Measurements from ENCODE around the gene SMIM14.
"Not testable (repeated sequence)": the region's sequence is repeated elsewhere in the genome, so short reads cannot be mapped to it uniquely, and the experiment has no call there.

The SMIM14 gene

GRCh38 chr4:39642885-39643552 is 4.4 kb upstream of the SMIM14 start:
- no peak for DNase-seq (ENCODE audit: low spot score)

GRCh38 chr4:39641451-39641850 is 2.8 kb upstream of the SMIM14 start:
- no peak for DNase-seq (ENCODE audit: low spot score)

- peak; percentile 64 for DNase-seq (ENCODE audit: low spot score)
Measured at GRCh38 chr4:39637586-39638353, 895 bp downstream of the SMIM14 start.

GRCh38 chr4:39637221-39637585 is 1.5 kb downstream of the SMIM14 start:
- DNase-seq (ENCODE audit: low spot score), result no peak

- peak; percentile 14 for DNase-seq (ENCODE audit: low spot score)
Measured at GRCh38 chr4:39636531-39637184, 2.0 kb downstream of the SMIM14 start.

- peak; percentile 40 for DNase-seq (ENCODE audit: low spot score)
Measured at GRCh38 chr4:39635023-39635422, 3.6 kb downstream of the SMIM14 start.

- DNase-seq (ENCODE audit: low spot score), result no peak
Measured at GRCh38 chr4:39631700-39632079, 7.0 kb downstream of the SMIM14 start.

- no peak for DNase-seq (ENCODE audit: low spot score)
Measured at GRCh38 chr4:39627413-39627812, 11.3 kb downstream of the SMIM14 start.

- no peak for DNase-seq (ENCODE audit: low spot score)
Measured at GRCh38 chr4:39626913-39627312, 11.8 kb downstream of the SMIM14 start.

GRCh38 chr4:39626261-39626660 is 12.4 kb downstream of the SMIM14 start:
- DNase-seq (ENCODE audit: low spot score), result no peak

GRCh38 chr4:39621582-39621981 is 17.1 kb downstream of the SMIM14 start:
- peak; percentile 42 for DNase-seq (ENCODE audit: low spot score)

GRCh38 chr4:39620551-39621313 is 17.9 kb downstream of the SMIM14 start:
- DNase-seq (ENCODE audit: low spot score), result no peak

GRCh38 chr4:39617534-39617933 is 21.1 kb downstream of the SMIM14 start:
- no peak for DNase-seq (ENCODE audit: low spot score)

GRCh38 chr4:39616651-39617050 is 22.0 kb downstream of the SMIM14 start:
- DNase-seq (ENCODE audit: low spot score), result no peak

GRCh38 chr4:39616112-39616511 is 22.6 kb downstream of the SMIM14 start:
- not testable (repeated sequence) for DNase-seq (ENCODE audit: low spot score)

GRCh38 chr4:39614487-39615162 is 24.0 kb downstream of the SMIM14 start:
- DNase-seq (ENCODE audit: low spot score), result peak; percentile 25

- DNase-seq (ENCODE audit: low spot score), result peak; percentile 45
Measured at GRCh38 chr4:39613093-39613656, 25.5 kb downstream of the SMIM14 start.

- DNase-seq (ENCODE audit: low spot score), result peak; percentile 63
Measured at GRCh38 chr4:39609454-39609931, 29.2 kb downstream of the SMIM14 start.

- no peak for DNase-seq (ENCODE audit: low spot score)
Measured at GRCh38 chr4:39608451-39608850, 30.2 kb downstream of the SMIM14 start.

GRCh38 chr4:39606747-39607146 is 31.9 kb downstream of the SMIM14 start:
- DNase-seq (ENCODE audit: low spot score), result no peak

GRCh38 chr4:39597695-39598381 is 40.8 kb downstream of the SMIM14 start:
- DNase-seq (ENCODE audit: low spot score), result no peak
